ENCODE data around the gene IL1RAPL1.

DNA sequence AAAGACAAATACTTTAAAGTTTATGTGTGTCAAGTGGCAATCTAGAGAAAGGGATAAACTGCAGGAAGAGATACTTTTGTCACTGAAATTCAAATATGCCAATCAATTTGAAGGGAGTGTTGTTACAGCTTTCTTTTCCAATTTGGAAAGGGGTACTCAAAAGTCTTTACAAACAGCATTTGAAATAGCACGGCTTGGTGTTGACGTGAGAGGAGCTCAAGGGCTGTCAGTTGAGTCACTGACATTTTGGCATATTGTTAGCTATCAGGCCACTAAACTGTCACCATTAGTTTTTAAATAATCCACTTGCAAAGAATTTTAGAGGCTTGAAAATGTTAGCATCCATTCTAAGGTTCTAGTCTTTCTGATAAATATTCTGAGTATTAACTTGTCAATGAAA, 698.4 kb downstream of the IL1RAPL1 start:
- TF ChIP-seq, protein P1, sequence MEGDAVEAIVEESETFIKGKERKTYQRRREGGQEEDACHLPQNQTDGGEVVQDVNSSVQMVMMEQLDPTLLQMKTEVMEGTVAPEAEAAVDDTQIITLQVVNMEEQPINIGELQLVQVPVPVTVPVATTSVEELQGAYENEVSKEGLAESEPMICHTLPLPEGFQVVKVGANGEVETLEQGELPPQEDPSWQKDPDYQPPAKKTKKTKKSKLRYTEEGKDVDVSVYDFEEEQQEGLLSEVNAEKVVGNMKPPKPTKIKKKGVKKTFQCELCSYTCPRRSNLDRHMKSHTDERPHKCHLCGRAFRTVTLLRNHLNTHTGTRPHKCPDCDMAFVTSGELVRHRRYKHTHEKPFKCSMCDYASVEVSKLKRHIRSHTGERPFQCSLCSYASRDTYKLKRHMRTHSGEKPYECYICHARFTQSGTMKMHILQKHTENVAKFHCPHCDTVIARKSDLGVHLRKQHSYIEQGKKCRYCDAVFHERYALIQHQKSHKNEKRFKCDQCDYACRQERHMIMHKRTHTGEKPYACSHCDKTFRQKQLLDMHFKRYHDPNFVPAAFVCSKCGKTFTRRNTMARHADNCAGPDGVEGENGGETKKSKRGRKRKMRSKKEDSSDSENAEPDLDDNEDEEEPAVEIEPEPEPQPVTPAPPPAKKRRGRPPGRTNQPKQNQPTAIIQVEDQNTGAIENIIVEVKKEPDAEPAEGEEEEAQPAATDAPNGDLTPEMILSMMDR (IDR thresholded peaks at IDR 0.05; ENCODE audit: extremely low read depth in 1 of 2, insufficient read depth in 1 of 2, low read depth in 1 of 2, low read length in 2 of 2) = no peak
- TF ChIP-seq POLR2A (IDR thresholded peaks at IDR 0.05; ENCODE audit: low read depth, low read length) = no peak
- TF ChIP-seq POLR2AphosphoS5 (IDR thresholded peaks at IDR 0.05; ENCODE audit: insufficient read depth, low read depth, low read length) = no peak
- TF ChIP-seq JUN (IDR thresholded peaks at IDR 0.05; ENCODE audit: borderline replicate concordance, insufficient read depth, insufficient read length, low read depth) = no peak
- no peak for TF ChIP-seq EZH2 (IDR thresholded peaks at IDR 0.05; ENCODE audit: borderline replicate concordance, low read depth, low read length, severe bottlenecking)
- TF ChIP-seq, protein P2, sequence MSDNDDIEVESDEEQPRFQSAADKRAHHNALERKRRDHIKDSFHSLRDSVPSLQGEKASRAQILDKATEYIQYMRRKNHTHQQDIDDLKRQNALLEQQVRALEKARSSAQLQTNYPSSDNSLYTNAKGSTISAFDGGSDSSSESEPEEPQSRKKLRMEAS (IDR thresholded peaks at IDR 0.05; ENCODE audit: insufficient read depth, insufficient read length) = no peak
- TF ChIP-seq GATA2 (IDR thresholded peaks at IDR 0.05; ENCODE audit: insufficient read depth, insufficient read length, low read depth, low read length) = no peak
- no peak for TF ChIP-seq MYC (IDR thresholded peaks at IDR 0.05; ENCODE audit: low read depth, low read length)
- no peak for TF ChIP-seq FOS (IDR thresholded peaks at IDR 0.05; ENCODE audit: borderline replicate concordance, insufficient read depth, low read length)

All from endothelial cell of umbilical vein (primary cell).